HepG2 (cell line): Measurements from ENCODE around the gene SLC25A10. TPM values are rescaled to one million over a fixed set of nuclear protein-coding genes. Genes with fewer than 3 reads are reported as not detected.

Experiments
- ATAC-seq: fragments of 200-7000 bp; cut with Tn5 transposase; 3 replicates; pipeline ENCODE4 v1.9.1; 2020; ENCODE audit warnings: mild to moderate bottlenecking, moderate library complexity
- BruUV-seq: library from RNA; stranded (reverse); fragments of 400-500 nt; replicated peaks from 2 replicates; lab custom pipeline; 2021; lab: Mats Ljungman, UMichigan
- CTCF ChIA-PET: fragments of 300-600 bp; formaldehyde crosslinking; extraction: SDS; loops from one replicate; lab custom pipeline; 2021; ENCODE audit warnings: low total read pairs, inconsistent platforms, low intra/inter-chr PET ratio; lab: Yijun Ruan, JAX
- POLR2A ChIA-PET: fragments of 350-600 bp; sonication (Branson Sonifier 250); formaldehyde crosslinking; loops from one replicate; lab custom pipeline; 2020; ENCODE audit warnings: antibody characterized with exemption, inconsistent platforms; lab: Yijun Ruan, JAX
- DNase-seq: peaks from one replicate; pipeline ENCODE4 v3.0.0-alpha.2; 2015; ENCODE audit warnings: low spot score
- FAIRE-seq: peaks from 3 replicates; lab custom pipeline; 2011; peaks lifted over from hg19 to GRCh38; lab: Jason Lieb, UNC
- H2AFZ ChIP-seq: one replicate; pipeline ENCODE4 v1.6.1; 2011; ENCODE audit warnings: low read length, inconsistent platforms
- H3K27ac ChIP-seq: fragments of 300-600 bp; 3 replicates; pipeline ENCODE4 v1.8.0; 2011; ENCODE audit warnings: mixed run types, mild to moderate bottlenecking, mixed read lengths, low read length, inconsistent platforms; ENCODE audit not compliant: insufficient read depth; ENCODE audit errors: extremely low read length
- H3K27me3 ChIP-seq, 2 experiments: fragments of 200-600 bp in 1 of 2; 2 replicates in 1 of 2; 3 replicates in 1 of 2; pipeline versions ENCODE4 v1.6.0 to v1.8.0; 2011; ENCODE audit warnings: low read length in 2 of 2, mild to moderate bottlenecking in 2 of 2, moderate library complexity in 2 of 2, inconsistent platforms in 1 of 2; ENCODE audit not compliant: insufficient read depth in 2 of 2, control insufficient read depth in 1 of 2
- H3K36me3 ChIP-seq, 2 experiments: fragments of 200-600 bp in 1 of 2; replicated peaks in 1 of 2; 2 replicates in 1 of 2; 3 replicates in 1 of 2; pipeline versions ENCODE4 v1.5.1 to v1.8.0; 2011; ENCODE audit warnings: low read length in 2 of 2, inconsistent platforms in 1 of 2; ENCODE audit not compliant: insufficient read depth in 2 of 2, control insufficient read depth in 1 of 2
- H3K4me1 ChIP-seq: 2 replicates; pipeline ENCODE4 v1.5.1; 2012; ENCODE audit warnings: low read length, inconsistent platforms; ENCODE audit not compliant: insufficient read depth
- H3K4me2 ChIP-seq: 2 replicates; pipeline ENCODE4 v1.6.0; 2011; ENCODE audit warnings: low read depth, low read length, inconsistent platforms
- H3K4me3 ChIP-seq, 3 experiments: fragments of 200-600 bp in 1 of 3; sonication (generic), shearing (Covaris generic) in 1 of 3; replicated peaks in 1 of 3; 2 replicates each; pipeline ENCODE4 v1.5.1; 2011 to 2016; ENCODE audit warnings: low read length in 3 of 3, inconsistent platforms in 2 of 3, low read depth in 2 of 3, mild to moderate bottlenecking in 2 of 3, control low read depth in 1 of 3, mixed read lengths in 1 of 3; ENCODE audit not compliant: insufficient read depth in 1 of 3
- H3K79me2 ChIP-seq: one replicate; pipeline ENCODE4 v1.6.1; 2011; ENCODE audit warnings: low read length, inconsistent platforms; ENCODE audit not compliant: insufficient read depth
- H3K9ac ChIP-seq: 2 replicates; pipeline ENCODE4 v1.6.0; 2011; ENCODE audit warnings: mild to moderate bottlenecking, low read depth, low read length, inconsistent platforms; ENCODE audit not compliant: insufficient read depth
- H3K9me3 ChIP-seq: 2 replicates; pipeline ENCODE4 v1.5.1; 2012; ENCODE audit warnings: mild to moderate bottlenecking, low read length
- H4K20me1 ChIP-seq: 2 replicates; pipeline ENCODE4 v1.6.0; 2011; ENCODE audit warnings: inconsistent platforms, mild to moderate bottlenecking, low read length, moderate library complexity; ENCODE audit not compliant: insufficient read depth
- ATF3 ChIP-seq: sonication (generic); formaldehyde crosslinking; IDR thresholded peaks from 2 replicates; pipeline ENCODE4 v1.4.0; 2020; ENCODE audit warnings: missing genetic modification reagents
- CAMTA2 ChIP-seq: sonication (generic); formaldehyde crosslinking; IDR thresholded peaks from 2 replicates; pipeline ENCODE4 v1.4.0; 2020; ENCODE audit warnings: mild to moderate bottlenecking, missing genetic modification reagents, borderline replicate concordance
- DMAP1 ChIP-seq: IDR thresholded peaks from 2 replicates; pipeline ENCODE4 v1.6.1; 2016
- DNMT1 ChIP-seq: sonication (generic); formaldehyde crosslinking; IDR thresholded peaks from 2 replicates; pipeline ENCODE4 v1.5.1; 2020; ENCODE audit warnings: mild to moderate bottlenecking, missing genetic modification reagents
- ERF ChIP-seq: IDR thresholded peaks from 2 replicates; pipeline ENCODE4 v1.6.1; 2018; ENCODE audit warnings: missing biosample characterization, missing genetic modification reagents
- GMEB1 ChIP-seq: sonication (generic); formaldehyde crosslinking; IDR thresholded peaks from 2 replicates; pipeline ENCODE4 v1.5.1; 2020; ENCODE audit warnings: missing genetic modification reagents, mild to moderate bottlenecking, borderline replicate concordance
- HMGXB4 ChIP-seq, 2 experiments: sonication (generic) in 1 of 2; formaldehyde crosslinking in 1 of 2; IDR thresholded peaks; 2 replicates each; pipeline versions ENCODE4 v1.4.0 to v1.6.1; 2018 to 2020; ENCODE audit warnings: missing genetic modification reagents in 2 of 2, borderline replicate concordance in 1 of 2, low read depth in 1 of 2, mild to moderate bottlenecking in 1 of 2, missing biosample characterization in 1 of 2
- HOXA3 ChIP-seq: sonication (generic); formaldehyde crosslinking; IDR thresholded peaks from 2 replicates; pipeline ENCODE4 v1.5.0; 2020; ENCODE audit warnings: missing genetic modification reagents
- IKZF5 ChIP-seq: IDR thresholded peaks from 2 replicates; pipeline ENCODE4 v1.6.1; 2018; ENCODE audit warnings: missing genetic modification reagents, mild to moderate bottlenecking, missing compliant biosample characterization
- RXRB ChIP-seq: IDR thresholded peaks from 2 replicates; pipeline ENCODE4 v1.6.1; 2016; ENCODE audit warnings: borderline replicate concordance, missing genetic modification reagents, missing compliant biosample characterization
- SALL2 ChIP-seq: sonication (generic); formaldehyde crosslinking; IDR thresholded peaks from 2 replicates; pipeline ENCODE4 v1.8.1; 2023; ENCODE audit warnings: mild to moderate bottlenecking, missing genetic modification reagents, inconsistent platforms
- SMAD1 ChIP-seq: sonication (generic); formaldehyde crosslinking; IDR thresholded peaks from 2 replicates; pipeline ENCODE4 v1.4.0; 2020; ENCODE audit warnings: missing genetic modification reagents, low read depth, mild to moderate bottlenecking, borderline replicate concordance
- SRY ChIP-seq: sonication (generic); formaldehyde crosslinking; IDR thresholded peaks from 2 replicates; pipeline ENCODE4 v1.8.0; 2022; ENCODE audit warnings: mild to moderate bottlenecking, missing genetic modification reagents
- THYN1 ChIP-seq: sonication (generic); formaldehyde crosslinking; IDR thresholded peaks from 2 replicates; pipeline ENCODE4 v1.8.1; 2023; ENCODE audit warnings: low read depth, mild to moderate bottlenecking, moderate library complexity, missing genetic modification reagents, borderline replicate concordance
- XRCC5 ChIP-seq: fragments of 200-400 bp; formaldehyde crosslinking; optimal IDR thresholded peaks from 2 replicates; pipeline ENCODE3; 2017; ENCODE audit warnings: mild to moderate bottlenecking, low read length
- ZNF232 ChIP-seq: sonication (generic); formaldehyde crosslinking; IDR thresholded peaks from 2 replicates; pipeline ENCODE4 v1.4.0; 2020; ENCODE audit warnings: missing genetic modification reagents, borderline replicate concordance
- ZNF264 ChIP-seq: sonication (generic); formaldehyde crosslinking; IDR thresholded peaks from 2 replicates; pipeline ENCODE4 v1.4.0; 2020; ENCODE audit warnings: missing genetic modification reagents
- ZNF3 ChIP-seq: IDR thresholded peaks from 2 replicates; pipeline ENCODE4 v1.7.0; 2017; ENCODE audit warnings: inconsistent platforms
- ZNF333 ChIP-seq: sonication (generic); formaldehyde crosslinking; IDR thresholded peaks from 2 replicates; pipeline ENCODE4 v1.4.0; 2020; ENCODE audit warnings: mild to moderate bottlenecking, missing genetic modification reagents, borderline replicate concordance
- WGBS: methylation state at CpG from one replicate; pipeline ENCODE4 v1.1.6; 2017; ENCODE audit warnings: low lambda C conversion rate; 5-methylcytosine and 5-hydroxymethylcytosine counted together
- in situ Hi-C: cut with HindIII; loops from 2 replicates; pipeline ENCODE4 v1.10.0; 2017; ENCODE audit warnings: low pct_unique_long_range_greater_than_20kb; ENCODE audit not compliant: extremely low pct_ligation_motif_present
- intact Hi-C: fragments of 100-400 bp; cut with micrococcal nuclease; formaldehyde crosslinking; loops from one replicate; pipeline ENCODE4 v1.10.0; 2022; ENCODE audit not compliant: unreplicated experiment
- polyA plus RNA-seq, 8 experiments: library from polyadenylated mRNA; depleted of rRNA in 3 of 8; stranded (reverse) in 7 of 8; unstranded in 1 of 8; fragments of >200 nt; fragmentation: Illumina TruSeq in 4 of 8; extraction: Trizol in 4 of 8; gene quantifications; 2 replicates each; pipeline versions ENCODE4 v1.2.1 to v1.2.3, GENCODE V29; 2011 to 2016; ENCODE audit warnings: low read depth in 4 of 8, missing spikeins in 1 of 8, mixed read lengths in 1 of 8; ENCODE audit not compliant: insufficient read depth in 1 of 8
- total RNA-seq, 5 experiments: library from RNA; depleted of rRNA; stranded (reverse); fragments of >200 nt; fragmentation: Illumina TruSeq; extraction: Trizol; gene quantifications; 2 replicates each; pipeline ENCODE4 v1.2.3, GENCODE V29; 2016; ENCODE audit warnings: low read depth in 1 of 5

Gene SLC25A10
- total and polyA plus RNA-seq, 2 of the 13 experiments (the other 11 are each of a cell fraction or from before 2014, with no cell fraction given): 46.5 to 140 TPM

- ChIA-PET POLR2A (interaction anchor here (0.6 to 6.3 kb wide), 21 partner anchors 10 to 442 kb away, joined by 3 to 68 read pairs (median 5); partner anchors contain the start of genes ARL16, CEP131, FAAP100 and HGS), CTCF (no interaction called here)
- H2AFZ ChIP-seq: no peak overlapping the region
- ATAC-seq: peak; percentile 31
- intact Hi-C loops: loop anchor here (2.0 to 5.0 kb wide), 2 partner anchors 29 to 37 kb away; partner anchors contain the start of genes MRPL12, NPLOC4 and TSPAN10
- peak overlapping the region; percentile 81 for H3K27ac ChIP-seq
- H3K79me2 ChIP-seq: peaks cover 30% of the 10 kb centered on the region
- peak; percentile 60 for FAIRE-seq
- peak overlapping the region; percentile 92 for H3K4me2 ChIP-seq
- WGBS: 69% methylated on average over 22 of the region's 30 CpGs
- H3K4me3 ChIP-seq: peak overlapping the region; percentile 86 to 98 (median 96)
- BruUV-seq: no TSS peak
- in situ Hi-C loops: no loop called here
- no peaks in the 10 kb centered on the region; a peak in 1 of 5 replicates for H3K27me3 ChIP-seq
- H4K20me1 ChIP-seq: no peaks in the 10 kb centered on the region
- peak overlapping the region; percentile 92 for H3K9ac ChIP-seq
- DNase-seq: peak; percentile 47
- H3K4me1 ChIP-seq: peaks cover 31% of the 10 kb centered on the region
- peaks cover 9 to 20% of the 10 kb centered on the region in 2 experiments for H3K36me3 ChIP-seq
- H3K9me3 ChIP-seq: no peaks in the 10 kb centered on the region
- TF ChIP-seq DNMT1 (CRISPR knock-in tag) (peak; percentile 41; the same call in 1 of the 2 replicates), ATF3 (CRISPR knock-in tag) (no peak), ERF (CRISPR knock-in tag) (no peak), ZNF333 (CRISPR knock-in tag) (peak; percentile 22; the same call in 1 of the 2 replicates), SALL2 (CRISPR knock-in tag) (no peak), SMAD1 (CRISPR knock-in tag) (no peak), ZNF3 (CRISPR knock-in tag) (no peak), ZNF264 (CRISPR knock-in tag) (no peak), DMAP1 (CRISPR knock-in tag) (no peak; the same call in 1 of the 2 replicates), HOXA3 (CRISPR knock-in tag) (peak; percentile 58), IKZF5 (CRISPR knock-in tag) (no peak), ZNF232 (CRISPR knock-in tag) (no peak), GMEB1 (CRISPR knock-in tag) (no peak), RXRB (CRISPR knock-in tag) (no peak), CAMTA2 (CRISPR knock-in tag) (no peak), THYN1 (CRISPR knock-in tag) (no peak), SRY (CRISPR knock-in tag) (no peak; the same call in 1 of the 2 replicates), HMGXB4 (CRISPR knock-in tag; IDR thresholded peaks at IDR 0.05; ENCODE audit: borderline replicate concordance in 1 of 2, low read depth in 1 of 2) (no peak), XRCC5 (no peak)
Observed at GRCh38 chr17:81665205-81666091, 46.6 kb upstream of the SLC25A10 start.
